Measurements from ENCODE around the gene PRAME. TPM values are rescaled to one million over a fixed set of nuclear protein-coding genes. Genes with fewer than 3 reads are reported as not detected.

PRAME gene
- total RNA-seq, 1 experiment from 2014 or later: not detected

DNA sequence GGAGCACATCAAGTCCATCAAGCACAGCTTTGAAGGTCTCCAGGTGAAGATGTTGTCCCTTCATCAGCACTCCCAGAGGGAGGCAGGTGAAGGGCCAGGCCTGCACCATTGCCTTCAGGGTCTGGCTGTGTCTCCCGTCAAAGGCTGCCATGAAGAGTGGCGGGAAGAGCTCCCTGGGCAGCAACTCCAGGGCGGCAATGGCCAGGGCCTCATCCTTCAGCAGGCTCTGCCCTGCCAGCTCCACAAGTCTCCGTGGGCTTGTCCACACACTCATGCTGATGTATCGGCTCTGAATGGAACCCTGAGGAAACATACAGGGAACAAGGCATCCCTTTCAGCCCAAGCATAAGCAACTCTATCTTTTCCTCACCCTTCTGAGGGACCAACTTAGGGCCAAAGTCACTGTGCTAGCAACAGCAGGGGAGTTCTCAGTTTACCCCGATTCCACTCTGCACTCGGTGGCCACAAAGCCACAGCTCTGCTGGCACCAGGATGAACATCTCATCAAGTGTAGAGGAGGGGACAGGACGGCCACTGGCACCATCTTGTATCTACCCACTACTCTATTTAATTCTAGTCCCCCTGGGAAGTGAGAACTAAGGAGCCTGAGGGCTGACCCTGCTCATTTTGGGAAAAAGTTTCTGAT, 8.2 kb downstream of the PRAME start:
- Mint-ChIP-seq H3K9me3 (ENCODE audit: unreplicated experiment) (no peaks in the 10 kb centered on the region), H3K4me1 (ENCODE audit: insufficient read depth, unreplicated experiment) (no peaks in the 10 kb centered on the region), H3K27ac (ENCODE audit: low read depth, unreplicated experiment) (no peak overlapping the region), H3K27me3 (ENCODE audit: insufficient read depth, unreplicated experiment) (peaks cover 54% of the 10 kb centered on the region), H3K36me3 (ENCODE audit: insufficient read depth, unreplicated experiment) (no peaks in the 10 kb centered on the region), H3K4me3 (ENCODE audit: unreplicated experiment) (no peak overlapping the region)
- ChIA-PET CTCF (interaction anchor here (1.3 to 1.4 kb wide), 2 partner anchors 26 to 37 kb away, joined by 4 read pairs; no protein-coding TSS in a partner anchor), POLR2A (no interaction called here)
- BruUV-seq (replicated peaks): no TSS peak
- intact Hi-C loops (cut with micrococcal nuclease): no loop called here
- no peak for DNase-seq (ENCODE audit: unreplicated experiment)
- no peak for TF ChIP-seq CTCF (IDR thresholded peaks at IDR 0.05; ENCODE audit: unreplicated experiment)

- peaks cover 54% of the 10 kb centered on the region for H3K27me3 Mint-ChIP-seq (ENCODE audit: insufficient read depth, unreplicated experiment)
- no TSS peak for BruUV-seq (replicated peaks)
- no peak overlapping the region for H3K27ac Mint-ChIP-seq (ENCODE audit: low read depth, unreplicated experiment)
- CTCF ChIA-PET: interaction anchor here (0.6 to 0.8 kb wide), 2 partner anchors 124 to 171 kb away, joined by 3 read pairs; no protein-coding TSS in a partner anchor
- TF ChIP-seq CTCF (IDR thresholded peaks at IDR 0.05; ENCODE audit: unreplicated experiment): no peak
- no peaks in the 10 kb centered on the region for H3K4me1 Mint-ChIP-seq (ENCODE audit: insufficient read depth, unreplicated experiment)
- no peaks in the 10 kb centered on the region for H3K36me3 Mint-ChIP-seq (ENCODE audit: insufficient read depth, unreplicated experiment)
- no peak overlapping the region for H3K4me3 Mint-ChIP-seq (ENCODE audit: unreplicated experiment)
- no peak for DNase-seq (ENCODE audit: unreplicated experiment)
- H3K9me3 Mint-ChIP-seq (ENCODE audit: unreplicated experiment): no peaks in the 10 kb centered on the region
- intact Hi-C loops (cut with micrococcal nuclease): no loop called here
- POLR2A ChIA-PET: no interaction called here
Observed at GRCh38 chr22:22548910-22549309, 10.2 kb downstream of the PRAME start.

DNA sequence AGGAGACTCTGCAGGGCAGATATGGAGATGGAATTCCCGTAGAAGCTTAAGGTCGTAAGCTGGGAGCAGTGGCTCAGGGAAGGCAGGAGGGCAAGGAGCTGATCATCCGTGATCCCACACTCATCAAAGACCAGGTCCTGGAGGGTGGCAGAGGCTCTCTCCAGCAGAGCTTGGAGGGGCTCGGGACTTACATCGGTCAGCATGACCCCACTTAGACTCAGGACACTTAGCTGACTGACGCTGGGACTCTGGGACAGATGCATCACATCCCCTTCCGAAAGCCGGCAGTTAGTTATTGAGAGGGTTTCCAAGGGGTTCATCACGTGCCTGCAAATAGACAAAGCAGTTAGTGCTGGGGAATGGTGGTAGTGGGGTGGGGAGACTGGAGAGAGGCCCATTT, 10.7 kb downstream of the PRAME start:
- no peak for TF ChIP-seq CTCF (IDR thresholded peaks at IDR 0.05; ENCODE audit: unreplicated experiment)
- DNase-seq (ENCODE audit: unreplicated experiment): no peak
- no peaks in the 10 kb centered on the region for H3K4me1 Mint-ChIP-seq (ENCODE audit: insufficient read depth, unreplicated experiment)
- no TSS peak for BruUV-seq (replicated peaks)
- peaks cover 54% of the 10 kb centered on the region for H3K27me3 Mint-ChIP-seq (ENCODE audit: insufficient read depth, unreplicated experiment)
- POLR2A ChIA-PET: no interaction called here
- intact Hi-C loops (cut with micrococcal nuclease): no loop called here
- no peaks in the 10 kb centered on the region for H3K9me3 Mint-ChIP-seq (ENCODE audit: unreplicated experiment)
- CTCF ChIA-PET: interaction anchor here (0.6 kb wide), 1 partner anchor 170 kb away, joined by 3 read pairs; no protein-coding TSS in a partner anchor
- no peak overlapping the region for H3K27ac Mint-ChIP-seq (ENCODE audit: low read depth, unreplicated experiment)
- H3K4me3 Mint-ChIP-seq (ENCODE audit: unreplicated experiment): no peak overlapping the region
- H3K36me3 Mint-ChIP-seq (ENCODE audit: insufficient read depth, unreplicated experiment): no peaks in the 10 kb centered on the region

- H3K4me3 Mint-ChIP-seq (ENCODE audit: unreplicated experiment): no peak overlapping the region
- no peak for DNase-seq (ENCODE audit: unreplicated experiment)
- ChIA-PET CTCF (no interaction called here), POLR2A (no interaction called here)
- TF ChIP-seq CTCF (IDR thresholded peaks at IDR 0.05; ENCODE audit: unreplicated experiment): no peak
- H3K27me3 Mint-ChIP-seq (ENCODE audit: insufficient read depth, unreplicated experiment): peaks cover 49% of the 10 kb centered on the region
- no peaks in the 10 kb centered on the region for H3K9me3 Mint-ChIP-seq (ENCODE audit: unreplicated experiment)
- no peaks in the 10 kb centered on the region for H3K4me1 Mint-ChIP-seq (ENCODE audit: insufficient read depth, unreplicated experiment)
- BruUV-seq (replicated peaks): no TSS peak
- no peak overlapping the region for H3K27ac Mint-ChIP-seq (ENCODE audit: low read depth, unreplicated experiment)
- H3K36me3 Mint-ChIP-seq (ENCODE audit: insufficient read depth, unreplicated experiment): no peaks in the 10 kb centered on the region
- intact Hi-C loops (cut with micrococcal nuclease): no loop called here
Observed at GRCh38 chr22:22547692-22548300, 11.3 kb downstream of the PRAME start.
